ENCODE data around the gene EMC7.

EMC7 gene

DNA sequence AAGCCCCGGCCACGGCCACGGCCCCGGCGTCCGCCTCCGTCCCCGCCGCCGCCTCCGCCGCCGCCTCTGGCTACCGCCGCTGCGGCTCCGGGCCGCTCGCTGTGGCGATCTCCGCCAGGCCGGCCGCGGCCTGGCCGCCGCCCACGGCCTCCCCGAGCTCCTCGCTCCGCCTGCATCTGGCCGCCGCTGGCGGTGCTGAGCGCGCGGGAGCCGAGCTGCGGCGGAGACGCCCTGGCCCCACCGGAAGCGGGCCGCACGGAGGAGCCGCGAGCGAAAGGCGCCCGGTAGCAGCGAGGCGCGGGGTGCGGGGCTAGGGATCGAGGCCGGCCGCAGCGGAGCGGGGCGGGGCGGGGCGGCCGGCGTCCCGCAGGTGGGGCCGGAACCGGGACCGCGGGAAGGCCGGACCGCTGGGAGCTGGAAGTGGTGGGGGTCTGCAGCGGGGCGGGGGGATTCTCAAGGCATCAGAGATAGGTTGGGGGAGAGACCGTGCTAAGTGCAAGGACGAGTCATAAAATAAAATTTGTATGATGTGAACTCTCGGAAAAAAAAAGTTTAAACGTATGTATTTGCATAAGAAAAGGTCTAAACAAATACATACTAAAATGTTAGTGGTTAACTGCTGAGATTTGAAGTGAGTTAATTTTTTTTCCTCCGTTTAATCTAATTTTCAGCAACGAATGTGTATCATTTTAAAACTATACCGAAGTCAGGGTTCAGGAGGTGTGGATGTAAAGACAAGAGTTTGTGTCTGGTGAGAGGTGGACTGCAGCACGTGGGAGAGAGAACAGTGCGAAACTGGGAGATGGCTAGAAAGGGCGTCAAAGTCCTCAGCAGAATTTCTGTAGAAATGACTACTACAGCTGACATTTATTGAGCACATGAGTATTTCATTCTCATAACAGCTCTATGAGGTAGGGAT lies 62.5 kb downstream of the EMC7 start, which contains the start of gene AVEN:
Gene AVEN, minus strand, starts transcription at position 334 of the 919 bp plus-strand sequence. Its CDS starts 158 bp downstream, at position 176.
- ATAC-seq (ENCODE audit: low read depth) (peak; percentile 64), DNase-seq (ENCODE audit: low spot score in 2 of 2) (peak in 1 of 2 donors; percentile 26)
- Mint-ChIP-seq H3K27me3 (no peaks in the 10 kb centered on the region), H3K9me3 (no peaks in the 10 kb centered on the region), H3K27ac (peak within 1 kb of the TSS; percentile 90), H3K36me3 (no peaks in the 10 kb centered on the region), H3K4me1 (peaks cover 18% of the 10 kb centered on the region), H3K4me3 (peak within 1 kb of the TSS; percentile 95)

DNA sequence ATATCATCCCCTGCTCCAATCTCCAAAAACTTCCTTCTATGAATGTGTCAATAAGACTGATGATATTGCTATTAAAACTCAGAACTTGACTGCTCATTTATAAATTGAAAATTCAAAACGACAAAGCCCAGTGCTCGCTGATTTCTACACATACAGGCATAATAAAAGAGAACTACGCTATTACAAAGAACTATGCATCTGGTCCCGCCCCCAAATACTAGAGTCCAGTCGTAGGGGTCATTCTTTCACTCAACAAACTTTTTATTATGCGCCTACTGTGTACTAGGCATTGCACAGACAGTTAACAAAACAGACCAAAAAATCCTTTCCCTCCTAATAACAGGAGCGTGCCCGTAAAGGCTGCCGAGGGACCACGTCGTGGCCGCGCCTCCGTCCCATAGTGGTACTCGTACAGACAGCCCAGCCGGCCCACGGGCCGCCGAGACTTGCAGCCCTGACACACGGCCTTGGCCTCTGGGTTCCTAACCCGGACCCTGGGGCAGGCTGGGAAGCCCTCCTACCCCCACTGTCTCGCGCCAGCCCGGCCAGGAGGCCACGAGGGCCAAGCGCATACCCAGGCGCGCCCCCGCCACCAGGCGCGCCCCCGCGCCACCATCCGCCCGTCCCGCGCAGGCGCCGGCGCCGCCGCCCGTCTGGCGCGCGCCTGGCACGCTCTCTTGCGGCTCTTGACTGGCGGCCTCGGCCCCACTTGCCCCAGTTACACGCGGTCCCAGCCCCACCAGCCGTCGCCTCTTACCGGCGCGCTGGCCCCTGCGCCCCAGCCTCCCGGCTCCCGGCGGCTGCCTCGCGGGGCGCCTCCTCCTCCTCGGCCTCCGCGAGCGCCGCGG lies 63.4 kb downstream of the EMC7 start:
- peak overlapping the region; percentile 90 for H3K27ac Mint-ChIP-seq
- no peaks in the 10 kb centered on the region for H3K36me3 Mint-ChIP-seq
- H3K4me1 Mint-ChIP-seq: peaks cover 18% of the 10 kb centered on the region
- ATAC-seq (ENCODE audit: low read depth) (peak; percentile 82), DNase-seq (ENCODE audit: low spot score in 2 of 2) (peak; percentile 56 to 77)
- H3K4me3 Mint-ChIP-seq: peak overlapping the region; percentile 95
- H3K27me3 Mint-ChIP-seq: no peaks in the 10 kb centered on the region
- no peaks in the 10 kb centered on the region for H3K9me3 Mint-ChIP-seq
